HuH-7.5 (cell line): ENCODE measurements around the gene BNIP5.
A peak's percentile ranks its signal among the peaks of the same experiment; 100 is the strongest.
"Not testable (repeated sequence)": the region's sequence is repeated elsewhere in the genome, so short reads cannot be mapped to it uniquely, and the experiment has no call there.

ENCODE experiments used
- DNase-seq: peaks from one replicate; pipeline ENCODE4 v3.0.0; 2011; ENCODE audit warnings: low spot score

BNIP5 gene

GRCh38 chr6:36340618-36341454, 4.1 kb upstream of the BNIP5 start:
- DNase-seq: peak; percentile 49

- no peak for DNase-seq
Observed at GRCh38 chr6:36340306-36340617, 3.6 kb upstream of the BNIP5 start.

GRCh38 chr6:36339146-36339545, 2.5 kb upstream of the BNIP5 start:
- no peak for DNase-seq

GRCh38 chr6:36338223-36338622, 1.5 kb upstream of the BNIP5 start:
- not testable (repeated sequence) for DNase-seq

- no peak for DNase-seq
Observed at GRCh38 chr6:36337814-36338213, 1.1 kb upstream of the BNIP5 start.

- no peak for DNase-seq
Observed at GRCh38 chr6:36336208-36336710, 429 bp downstream of the BNIP5 start.

- DNase-seq: no peak
Observed at GRCh38 chr6:36335465-36336207, 1.1 kb downstream of the BNIP5 start.

- DNase-seq: no peak
Observed at GRCh38 chr6:36334832-36335459, 1.7 kb downstream of the BNIP5 start.

- DNase-seq: no peak
Observed at GRCh38 chr6:36333931-36334725, 2.6 kb downstream of the BNIP5 start.

- no peak for DNase-seq
Observed at GRCh38 chr6:36333171-36333895, 3.4 kb downstream of the BNIP5 start.

- no peak for DNase-seq
Observed at GRCh38 chr6:36331381-36331780, 5.3 kb downstream of the BNIP5 start.

GRCh38 chr6:36330366-36330765, 6.3 kb downstream of the BNIP5 start:
- DNase-seq: no peak

- DNase-seq: no peak
Observed at GRCh38 chr6:36329798-36330291, 6.8 kb downstream of the BNIP5 start.

- no peak for DNase-seq
Observed at GRCh38 chr6:36328600-36328999, 8.1 kb downstream of the BNIP5 start.

GRCh38 chr6:36327919-36328236, 8.8 kb downstream of the BNIP5 start:
- no peak for DNase-seq

GRCh38 chr6:36327226-36327918, 9.3 kb downstream of the BNIP5 start:
- DNase-seq: no peak

GRCh38 chr6:36326356-36326995, 10.2 kb downstream of the BNIP5 start:
- no peak for DNase-seq

- no peak for DNase-seq
Observed at GRCh38 chr6:36324715-36325114, 12.0 kb downstream of the BNIP5 start.

GRCh38 chr6:36324191-36324590, 12.5 kb downstream of the BNIP5 start:
- DNase-seq: no peak

- DNase-seq: no peak
Observed at GRCh38 chr6:36323062-36323461, 13.6 kb downstream of the BNIP5 start.
